H1 (cell line): Measurements from ENCODE around the gene PCTP. TPM values are rescaled to one million over a fixed set of nuclear protein-coding genes. Genes with fewer than 3 reads are reported as not detected.

Experiments
- EZH2 ChIP-seq: fragments of 200-600 bp; sonication (generic); IDR thresholded peaks from 2 replicates; pipeline ENCODE4 v1.7.1; 2012; ENCODE audit warnings: low read depth, mild to moderate bottlenecking, moderate library complexity, low read length, inconsistent platforms; ENCODE audit not compliant: severe bottlenecking
- GTF2F1 ChIP-seq: IDR thresholded peaks from 2 replicates; pipeline ENCODE4 v1.6.1; 2012; ENCODE audit warnings: low read depth, low read length, improper control_type of control experiment, borderline replicate concordance
- SP1 ChIP-seq: IDR thresholded peaks from 2 replicates; pipeline ENCODE4 v1.6.1; 2011; ENCODE audit warnings: low read depth, low read length
- polyA plus RNA-seq, 7 experiments: library from polyadenylated mRNA; depleted of rRNA in 3 of 7; stranded (reverse) in 5 of 7; unstranded in 2 of 7; fragments of >200 nt in 5 of 7; fragments of 200-250 nt in 2 of 7; gene quantifications; 1 replicate in 5 of 7; 2 replicates in 1 of 7; 4 replicates in 1 of 7; pipeline versions ENCODE4 v1.2.1 to v1.2.3, GENCODE V29; 2011 to 2013; ENCODE audit warnings: missing spikeins in 2 of 7, mixed read lengths in 2 of 7
- total RNA-seq: library from RNA; stranded (reverse); fragmentation: NEBNext Ultra II Directional; extraction: Animal tissue kit (Norgen Biotek cat#: 25700); gene quantifications from 2 replicates; pipeline ENCODE4 v1.2.1, GENCODE V29; 2021

The PCTP gene
- total and polyA plus RNA-seq, 2 of the 8 experiments (the other 6 are each of a cell fraction or from before 2014, with no cell fraction given), result 14.1 to 14.6 TPM

DNA sequence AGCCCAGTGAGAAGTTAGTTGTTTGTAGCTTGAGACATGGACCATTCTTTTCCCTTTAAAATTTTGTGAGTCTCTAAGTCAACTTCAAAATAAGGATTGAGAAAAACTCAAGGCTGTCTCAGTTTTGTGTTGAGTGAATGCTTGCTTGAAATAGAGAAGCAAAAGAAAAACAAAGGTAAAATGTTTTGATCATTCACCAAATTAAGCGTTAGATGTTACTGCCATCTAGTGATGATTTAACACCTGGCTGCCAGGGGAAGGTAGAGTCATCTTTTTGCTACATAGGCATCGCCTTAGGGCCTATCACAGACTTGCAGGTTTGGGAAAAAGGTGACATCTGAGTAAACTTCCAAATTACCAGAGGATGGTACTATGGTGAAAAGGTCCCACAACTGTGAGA is 74.4 kb downstream of the PCTP start (continued):
- TF ChIP-seq GTF2F1, result no peak
- no peak for TF ChIP-seq SP1
- TF ChIP-seq EZH2, result no peak

Other genes with a start within 250 kb of the PCTP start
- not detected in 2 replicates for gene SMIM36, start 239.6 kb upstream of the PCTP start, total RNA-seq
- not detected in 2 replicates for gene SMIM36, start 239.6 kb upstream of the PCTP start, polyA plus RNA-seq (2011; rRNA removed)
- gene TMEM100, start 28.2 kb upstream of the PCTP start, total RNA-seq, result 0.48 and 1.1 TPM in 2 replicates
- gene TMEM100, start 28.2 kb upstream of the PCTP start, polyA plus RNA-seq (2011; rRNA removed), result 0.25 and 0.36 TPM in 2 replicates